Adrenal gland (tissue), 12 donors: ENCODE measurements around the gene HOXA6. TPM values are rescaled to one million over a fixed set of nuclear protein-coding genes. Genes with fewer than 3 reads are reported as not detected.

Experiments
- DNase-seq, 7 donors: peaks; one replicate each; pipeline ENCODE4 v3.0.0-alpha.2; 2019 to 2020
- H3K27ac ChIP-seq, 5 donors: fragments of 200-600 bp; sonication (generic) in 4 of 5; 1 replicate in 3 of 5; 2 replicates in 2 of 5; pipeline versions ENCODE4 v1.5.1 to v1.8.0; 2016 to 2020; ENCODE audit warnings: mild to moderate bottlenecking in 1 of 5
- H3K27me3 ChIP-seq: fragments of 200-600 bp; 2 replicates; pipeline ENCODE4 v1.8.0; 2021
- H3K36me3 ChIP-seq, 2 donors: fragments of 200-600 bp; replicated peaks in 1 of 2; 1 replicate in 1 of 2; 2 replicates in 1 of 2; pipeline versions ENCODE4 v1.5.1 to v1.8.0; 2018 to 2022
- H3K4me1 ChIP-seq, 2 donors: fragments of 200-600 bp; replicated peaks in 1 of 2; 1 replicate in 1 of 2; 2 replicates in 1 of 2; pipeline versions ENCODE4 v1.5.1 to v1.8.0; 2018 to 2021
- H3K4me3 ChIP-seq, 4 donors: fragments of 200-600 bp; sonication (generic) in 3 of 4; one replicate each; pipeline ENCODE4 v1.5.1; 2016 to 2018
- H3K9me3 ChIP-seq, 3 donors: fragments of 200-600 bp; sonication (generic) in 1 of 3; replicated peaks in 1 of 3; 1 replicate in 2 of 3; 2 replicates in 1 of 3; pipeline versions ENCODE4 v1.5.1 to v1.8.0; 2016 to 2021
- CTCF ChIP-seq, 6 experiments: fragments of 450-650 bp in 4 of 6; fragments of 200-600 bp in 2 of 6; sonication (generic) in 1 of 6; IDR thresholded peaks; 1 replicate in 5 of 6; 2 replicates in 1 of 6; pipeline versions ENCODE4 v1.5.1 to v1.8.0; 2016 to 2021; ENCODE audit warnings: antibody characterized with exemption in 6 of 6, mild to moderate bottlenecking in 2 of 6, moderate library complexity in 1 of 6
- POLR2A ChIP-seq, 2 donors: fragments of 450-650 bp; IDR thresholded peaks; one replicate each; pipeline ENCODE4 v1.6.1; 2017; ENCODE audit warnings: antibody characterized with exemption in 2 of 2, mild to moderate bottlenecking in 2 of 2, moderate library complexity in 1 of 2
- WGBS, 4 donors: extraction: QIAGEN DNeasy Blood & Tissue Kit in 2 of 4; methylation state at CpG; one replicate each; pipeline versions ENCODE4 v1.1.5 to v1.1.7; 2013 to 2017; 5-methylcytosine and 5-hydroxymethylcytosine counted together
- intact Hi-C, 2 donors: fragments of 100-400 bp; cut with DNase I; formaldehyde crosslinking; loops; one replicate each; pipeline versions ENCODE4 v1.14.1 to v1.15.0; 2022 to 2023
- polyA plus RNA-seq, 3 donors: library from polyadenylated mRNA; stranded (reverse); fragments of 200-250 nt in 2 of 3; fragments of 350-450 nt in 1 of 3; fragmentation: Illumina TruSeq in 1 of 3; extraction: RNeasy Lipid Tissue Mini Kit (QIAGEN cat#74804) in 1 of 3; gene quantifications; one replicate each; pipeline ENCODE4 v1.2.3, GENCODE V29; 2013 to 2014
- total RNA-seq, 9 donors: library from RNA; depleted of rRNA in 4 of 9; stranded (reverse); fragments of >200 nt in 4 of 9; fragments of 120-200 nt in 1 of 9; fragmentation: NEBNext Ultra II Directional in 1 of 9; extraction: Animal tissue kit (Norgen Biotek cat#: 25700) in 1 of 9; gene quantifications; one replicate each; pipeline versions ENCODE4 v1.1.0 to v1.2.4, GENCODE V29; 2013 to 2023
- donor health status: healthy with polysubstance abuse.
- donor health status: Bipolar disorder and iron deficiency.
- donor health status: DM: yes; HTN: yes; CAD: no.
- donor health status: DM: no; HTN: no; CAD: no.
- donor health status: DM: no; HTN: no; CAD: no.
- donor health status: DM: yes; HTN: yes; CAD: no.

HOXA6 gene
- total and polyA plus RNA-seq, 12 donors, result 1.3 to 27.2 (median 14.8) TPM

- Histone ChIP-seq H3K9me3 (no peaks in the 10 kb centered on the region), H3K4me3 (peak overlapping the region in 2 of 4 donors; percentile 38 to 63), H3K36me3 (peaks cover 0 to 12% of the 10 kb centered on the region in 2 donors), H3K27me3 (no peaks in the 10 kb centered on the region), H3K27ac (peak overlapping the region; percentile 70 to 99 (median 92)), H3K4me1 (peaks cover 9 to 27% of the 10 kb centered on the region in 2 donors)
- intact Hi-C loops, result no loop called here
- DNase-seq, result peak; percentile 49 to 78 (median 62)
- TF ChIP-seq POLR2A (IDR thresholded peaks at IDR 0.05) (peak; percentile 20 to 25), CTCF (IDR thresholded peaks at IDR 0.05) (no peak)
- WGBS, 4 donors, result 6 to 13% (median 8%) methylated on average over 13 to 28 of the region's 28 CpGs
Measured at GRCh38 chr7:27148031-27148755, 619 bp upstream of the HOXA6 start.

- WGBS, 4 donors, result 61 to 73% (median 71%) methylated on average over 5 of the region's 5 CpGs
- Histone ChIP-seq H3K4me1 (peaks cover 11 to 29% of the 10 kb centered on the region in 2 donors), H3K27me3 (no peaks in the 10 kb centered on the region), H3K36me3 (peaks cover 0 to 12% of the 10 kb centered on the region in 2 donors), H3K4me3 (peak overlapping the region in 1 of 4 donors; percentile 63), H3K27ac (peak overlapping the region; percentile 70 to 99 (median 92)), H3K9me3 (no peaks in the 10 kb centered on the region)
- no peak for TF ChIP-seq CTCF (IDR thresholded peaks at IDR 0.05)
- TF ChIP-seq POLR2A (IDR thresholded peaks at IDR 0.05), result no peak
- peak in 4 of 7 donors; percentile 19 to 54 (median 24) for DNase-seq
- intact Hi-C loops, result no loop called here
Measured at GRCh38 chr7:27146491-27147198, 929 bp downstream of the HOXA6 start.

GRCh38 chr7:27145914-27146412 is 1.6 kb downstream of the HOXA6 start:
- Histone ChIP-seq H3K9me3 (no peaks in the 10 kb centered on the region), H3K36me3 (peaks cover 0 to 12% of the 10 kb centered on the region in 2 donors), H3K27me3 (no peaks in the 10 kb centered on the region), H3K4me1 (peaks cover 16 to 28% of the 10 kb centered on the region in 2 donors), H3K27ac (peak overlapping the region in 4 of 5 donors; percentile 42 to 99 (median 96)), H3K4me3 (peak overlapping the region in 1 of 4 donors; percentile 17)
- intact Hi-C loops, result no loop called here
- TF ChIP-seq POLR2A (IDR thresholded peaks at IDR 0.05) (no peak), CTCF (IDR thresholded peaks at IDR 0.05) (no peak)
- WGBS, 4 donors, result 72 to 78% (median 73%) methylated on average over 9 to 11 of the region's 11 CpGs
- peak in 2 of 7 donors; percentile 24 to 28 for DNase-seq
